22Rv1 (cell line): ENCODE results near the gene ACSS3.

Source experiments
- CTCF ChIP-seq: fragments of 450-650 bp; IDR thresholded peaks from 2 replicates; pipeline ENCODE4 v1.5.1; 2017; ENCODE audit warnings: mild to moderate bottlenecking
- ZFX ChIP-seq: fragments of 450-650 bp; IDR thresholded peaks from 2 replicates; pipeline ENCODE4 v1.6.1; 2017; ENCODE audit warnings: antibody characterized with exemption, borderline replicate concordance

DNA sequence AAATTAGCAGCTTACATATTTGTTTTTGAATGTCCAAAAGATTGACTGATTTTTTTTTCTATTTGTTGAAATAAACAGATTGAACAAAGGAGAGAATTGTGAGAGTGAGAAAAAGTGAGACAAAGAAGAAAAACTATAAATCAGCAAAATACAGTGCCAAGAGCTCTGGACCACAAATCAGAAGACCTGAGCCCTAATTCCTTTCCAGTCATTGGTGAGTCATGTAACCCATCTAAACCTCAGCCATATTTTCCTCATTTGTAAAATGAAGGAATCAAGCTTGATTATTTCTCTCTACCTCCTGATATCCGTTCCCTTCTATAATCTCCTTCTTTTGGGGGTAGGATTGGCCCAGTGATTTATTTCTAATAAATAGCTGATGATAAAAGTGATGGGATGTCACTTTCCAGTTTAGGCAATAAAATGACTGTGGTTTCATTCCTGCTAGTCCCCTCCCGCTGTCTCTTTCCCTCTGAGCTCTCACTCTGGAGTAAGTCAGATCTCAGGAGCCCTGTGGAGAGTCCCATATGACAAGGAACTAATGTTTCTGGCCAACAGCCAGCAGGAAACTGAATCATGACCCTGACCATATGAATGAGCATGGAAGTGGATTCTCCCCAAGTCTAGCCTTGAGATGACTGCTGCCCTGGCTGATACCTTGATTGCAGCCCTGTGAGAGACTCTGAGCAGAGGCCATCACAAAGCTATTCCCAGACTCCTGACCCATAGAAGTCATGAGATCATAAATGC is 218.9 kb downstream of the ACSS3 start:
- no peak for TF ChIP-seq CTCF
- TF ChIP-seq ZFX, result no peak
